SK-N-SH (cell line): Measurements from ENCODE around the gene VGLL4. TPM values are rescaled to one million over a fixed set of nuclear protein-coding genes. Genes with fewer than 3 reads are reported as not detected.

Source experiments
- CTCF ChIA-PET: fragments of 300-600, 350-600 bp; formaldehyde crosslinking; extraction: SDS; loops from one replicate; lab custom pipeline; 2021; lab: Yijun Ruan, JAX
- POLR2A ChIA-PET: fragments of 350-600 bp; sonication (Branson Sonifier 250); formaldehyde crosslinking; extraction: SDS; loops from one replicate; lab custom pipeline; 2020; ENCODE audit warnings: antibody characterized with exemption, inconsistent platforms; lab: Yijun Ruan, JAX
- DNase-seq: peaks from one replicate; pipeline ENCODE4 v3.0.0; 2012
- H2AFZ ChIP-seq: fragments of 200-600 bp; sonication (generic); 2 replicates; pipeline ENCODE4 v1.8.1; 2016; ENCODE audit warnings: antibody characterized with exemption, mild to moderate bottlenecking, low read depth
- H3F3A ChIP-seq: fragments of 200-600 bp; sonication (generic); replicated peaks from 2 replicates; pipeline ENCODE3; 2016; ENCODE audit warnings: antibody characterized with exemption, mild to moderate bottlenecking; ENCODE audit not compliant: insufficient read depth
- H3K27ac ChIP-seq, 2 experiments: fragments of 200-500 bp in 1 of 2; fragments of 200-600 bp in 1 of 2; sonication (Bioruptor generic) in 1 of 2; sonication (generic), shearing (Covaris generic) in 1 of 2; 2 replicates each; pipeline versions ENCODE4 v1.5.1 to v1.6.1; 2014 to 2016; ENCODE audit warnings: low read depth in 2 of 2, inconsistent platforms in 1 of 2, low read length in 1 of 2, mild to moderate bottlenecking in 1 of 2, mixed read lengths in 1 of 2
- H3K27me3 ChIP-seq: fragments of 200-600 bp; sonication (generic), shearing (Covaris generic); 2 replicates; pipeline ENCODE4 v1.6.1; 2016; ENCODE audit warnings: mixed run types; ENCODE audit not compliant: insufficient read depth
- H3K36me3 ChIP-seq, 2 experiments: fragments of 200-500 bp in 1 of 2; fragments of 200-600 bp in 1 of 2; sonication (Bioruptor generic) in 1 of 2; sonication (generic) in 1 of 2; replicated peaks in 1 of 2; 2 replicates each; pipeline versions ENCODE3 to v1.5.1; 2014 to 2016; ENCODE audit warnings: low read length in 1 of 2, mild to moderate bottlenecking in 1 of 2; ENCODE audit not compliant: insufficient read depth in 2 of 2, control insufficient read depth in 1 of 2
- H3K4me1 ChIP-seq, 2 experiments: fragments of 200-500 bp in 1 of 2; fragments of 200-600 bp in 1 of 2; sonication (Bioruptor generic) in 1 of 2; sonication (generic), shearing (Covaris generic) in 1 of 2; 2 replicates each; pipeline versions ENCODE4 v1.5.1 to v1.6.1; 2014 to 2016; ENCODE audit warnings: low read depth in 1 of 2, low read length in 1 of 2, mixed run types in 1 of 2; ENCODE audit not compliant: insufficient read depth in 2 of 2, control insufficient read depth in 1 of 2
- H3K4me2 ChIP-seq: fragments of 200-600 bp; sonication (generic), shearing (Covaris generic); 2 replicates; pipeline ENCODE4 v1.6.1; 2017; ENCODE audit warnings: mixed run types
- H3K4me3 ChIP-seq, 2 experiments: fragments of 200-500 bp in 1 of 2; fragments of 200-600 bp in 1 of 2; sonication (Bioruptor generic) in 1 of 2; sonication (generic), shearing (Covaris generic) in 1 of 2; 2 replicates each; pipeline versions ENCODE4 v1.5.1 to v1.8.1; 2014 to 2016; ENCODE audit warnings: low read depth in 2 of 2, inconsistent platforms in 1 of 2, low read length in 1 of 2, mild to moderate bottlenecking in 1 of 2, mixed read lengths in 1 of 2, moderate library complexity in 1 of 2
- H3K79me2 ChIP-seq: fragments of 200-600 bp; sonication (generic); 2 replicates; pipeline ENCODE4 v1.8.1; 2017; ENCODE audit warnings: mild to moderate bottlenecking; ENCODE audit not compliant: insufficient read depth
- H3K9ac ChIP-seq: fragments of 200-600 bp; sonication (generic); 2 replicates; pipeline ENCODE4 v1.6.1; 2017; ENCODE audit warnings: mixed run types
- H3K9me2 ChIP-seq: fragments of 200-600 bp; sonication (generic); 2 replicates; pipeline ENCODE4 v1.6.1; 2017; ENCODE audit warnings: mixed run types
- H3K9me3 ChIP-seq: fragments of 200-600 bp; sonication (generic); 2 replicates; pipeline ENCODE4 v1.6.1; 2017; ENCODE audit warnings: mixed run types, mild to moderate bottlenecking, moderate library complexity
- H4K20me1 ChIP-seq: fragments of 200-600 bp; sonication (generic); 2 replicates; pipeline ENCODE4 v1.6.1; 2017; ENCODE audit warnings: mild to moderate bottlenecking, mixed run types; ENCODE audit not compliant: insufficient read depth
- CHD2 ChIP-seq: fragments of 150-350 bp; IDR thresholded peaks from 2 replicates; pipeline ENCODE4 v1.6.1; 2018; ENCODE audit warnings: low read length; ENCODE audit not compliant: partially characterized antibody
- CTCF ChIP-seq: fragments of 200-600 bp; sonication (generic); IDR thresholded peaks from 2 replicates; pipeline ENCODE4 v1.6.1; 2017; ENCODE audit warnings: antibody characterized with exemption, mild to moderate bottlenecking, moderate library complexity
- ELF1 ChIP-seq: IDR thresholded peaks from 2 replicates; pipeline ENCODE4 v1.4.0; 2012
- FOXJ3 ChIP-seq: sonication (generic); formaldehyde crosslinking; IDR thresholded peaks from 2 replicates; pipeline ENCODE4 v1.5.1; 2020; ENCODE audit warnings: mild to moderate bottlenecking, missing genetic modification reagents
- FOXM1 ChIP-seq: IDR thresholded peaks from 2 replicates; pipeline ENCODE4 v1.4.0; 2012; ENCODE audit warnings: low read depth, mild to moderate bottlenecking
- POLR2AphosphoS5 ChIP-seq: IDR thresholded peaks from 2 replicates; pipeline ENCODE4 v1.6.1; 2012; ENCODE audit warnings: low read depth, low read length
- RAD21 ChIP-seq: IDR thresholded peaks from 2 replicates; pipeline ENCODE4 v1.6.1; 2012; ENCODE audit warnings: mild to moderate bottlenecking, low read length
- REST ChIP-seq: IDR thresholded peaks from 2 replicates; pipeline ENCODE4 v1.6.1; 2012; ENCODE audit warnings: mild to moderate bottlenecking, low read depth, low read length, moderate library complexity
- YY1 ChIP-seq: IDR thresholded peaks from 2 replicates; pipeline ENCODE4 v1.4.0; 2012; ENCODE audit warnings: low read depth, mild to moderate bottlenecking
- ZBTB33 ChIP-seq: IDR thresholded peaks from 2 replicates; pipeline ENCODE4 v1.4.0; 2012; ENCODE audit warnings: low read depth, borderline replicate concordance
- WGBS: methylation state at CpG from one replicate; pipeline ENCODE4 v1.1.6; 2017; ENCODE audit warnings: low lambda C conversion rate; 5-methylcytosine and 5-hydroxymethylcytosine counted together
- polyA plus RNA-seq, 3 experiments: library from polyadenylated mRNA; depleted of rRNA; stranded (reverse); fragments of >200 nt; gene quantifications; 2 replicates each; pipeline ENCODE4 v1.2.3, GENCODE V29; 2012
- TF ChIP-seq, protein P1 (sequence below): fragments of 150-350 bp; IDR thresholded peaks from 2 replicates; pipeline ENCODE4 v1.6.1; 2016; ENCODE audit warnings: mild to moderate bottlenecking, low read depth, low read length
- TF ChIP-seq, protein P2 (sequence below): IDR thresholded peaks from 2 replicates; pipeline ENCODE4 v1.4.0; 2012; ENCODE audit warnings: low read depth

The VGLL4 gene
- polyA plus RNA-seq, 1 of the 3 experiments (the other 2 are of a cell fraction): 48.9 TPM

- Histone ChIP-seq H3K9me2 (no peaks in the 10 kb centered on the region), H3K79me2 (peaks cover 100% of the 10 kb centered on the region), H4K20me1 (peaks cover 80% of the 10 kb centered on the region), H3K9ac (no peak overlapping the region), H3K4me3 (no peak overlapping the region), H3K27me3 (no peaks in the 10 kb centered on the region), H3K4me1 (peaks cover 19 to 47% of the 10 kb centered on the region in 2 experiments), H3K36me3 (peaks cover 4 to 13% of the 10 kb centered on the region in 2 experiments), H3F3A (peaks cover 12% of the 10 kb centered on the region), H3K27ac (no peak overlapping the region), H3K9me3 (no peaks in the 10 kb centered on the region), H2AFZ (no peak overlapping the region), H3K4me2 (no peak overlapping the region)
- TF ChIP-seq CHD2 (no peak), POLR2AphosphoS5 (no peak), FOXM1 (no peak), REST (no peak), ZBTB33 (no peak), CTCF (no peak), ELF1 (no peak), YY1 (no peak), FOXJ3 (CRISPR knock-in tag) (no peak), RAD21 (no peak)
- TF ChIP-seq, protein P1, sequence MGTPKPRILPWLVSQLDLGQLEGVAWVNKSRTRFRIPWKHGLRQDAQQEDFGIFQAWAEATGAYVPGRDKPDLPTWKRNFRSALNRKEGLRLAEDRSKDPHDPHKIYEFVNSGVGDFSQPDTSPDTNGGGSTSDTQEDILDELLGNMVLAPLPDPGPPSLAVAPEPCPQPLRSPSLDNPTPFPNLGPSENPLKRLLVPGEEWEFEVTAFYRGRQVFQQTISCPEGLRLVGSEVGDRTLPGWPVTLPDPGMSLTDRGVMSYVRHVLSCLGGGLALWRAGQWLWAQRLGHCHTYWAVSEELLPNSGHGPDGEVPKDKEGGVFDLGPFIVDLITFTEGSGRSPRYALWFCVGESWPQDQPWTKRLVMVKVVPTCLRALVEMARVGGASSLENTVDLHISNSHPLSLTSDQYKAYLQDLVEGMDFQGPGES: no peak
- TF ChIP-seq, protein P2, sequence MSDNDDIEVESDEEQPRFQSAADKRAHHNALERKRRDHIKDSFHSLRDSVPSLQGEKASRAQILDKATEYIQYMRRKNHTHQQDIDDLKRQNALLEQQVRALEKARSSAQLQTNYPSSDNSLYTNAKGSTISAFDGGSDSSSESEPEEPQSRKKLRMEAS: no peak
- 83% methylated on average over 8 of the region's 8 CpGs for WGBS
- DNase-seq: no peak
- ChIA-PET POLR2A (no interaction called here), CTCF (no interaction called here)
Observed at GRCh38 chr3:11578169-11578568, 65.5 kb downstream of the VGLL4 start.
